Right atrium auricular region (tissue), 2 donors: ENCODE measurements around the gene RIPK4. TPM values are rescaled to one million over a fixed set of nuclear protein-coding genes. Genes with fewer than 3 reads are reported as not detected.

Experiments
- DNase-seq: peaks from one replicate; pipeline ENCODE4 v3.0.0-alpha.2; 2019; ENCODE audit warnings: low spot score
- H3K27ac ChIP-seq, 2 donors: fragments of 200-600 bp; sonication (generic); 1 replicate in 1 of 2; 2 replicates in 1 of 2; pipeline ENCODE4 v1.5.1; 2016 to 2019
- H3K27me3 ChIP-seq, 2 donors: fragments of 200-600 bp; sonication (generic); one replicate each; pipeline versions ENCODE4 v1.5.1 to v1.6.0; 2017 to 2019
- H3K36me3 ChIP-seq: fragments of 200-600 bp; sonication (generic); one replicate; pipeline ENCODE4 v1.5.1; 2016
- H3K4me1 ChIP-seq, 2 donors: fragments of 200-600 bp; sonication (generic); one replicate each; pipeline versions ENCODE4 v1.5.1 to v1.6.0; 2017 to 2019
- H3K4me3 ChIP-seq, 2 donors: fragments of 200-600 bp; sonication (generic); 1 replicate in 1 of 2; 2 replicates in 1 of 2; pipeline ENCODE4 v1.5.1; 2017 to 2019; ENCODE audit warnings: mild to moderate bottlenecking in 1 of 2, moderate library complexity in 1 of 2
- H3K9me3 ChIP-seq, 2 donors: fragments of 200-600 bp; sonication (generic); one replicate each; pipeline ENCODE4 v1.5.1; 2019
- CTCF ChIP-seq, 2 donors: fragments of 200-600 bp; sonication (generic); IDR thresholded peaks; one replicate each; pipeline ENCODE4 v1.5.1; 2019; ENCODE audit warnings: antibody characterized with exemption in 2 of 2
- total RNA-seq, 2 donors: library from RNA; depleted of rRNA; stranded (reverse); fragments of >200 nt; gene quantifications; one replicate each; pipeline ENCODE4 v1.1.0, GENCODE V29; 2016

The RIPK4 gene
- total RNA-seq, 2 donors from 2014 or later: 2.1 to 3.5 TPM

DNA sequence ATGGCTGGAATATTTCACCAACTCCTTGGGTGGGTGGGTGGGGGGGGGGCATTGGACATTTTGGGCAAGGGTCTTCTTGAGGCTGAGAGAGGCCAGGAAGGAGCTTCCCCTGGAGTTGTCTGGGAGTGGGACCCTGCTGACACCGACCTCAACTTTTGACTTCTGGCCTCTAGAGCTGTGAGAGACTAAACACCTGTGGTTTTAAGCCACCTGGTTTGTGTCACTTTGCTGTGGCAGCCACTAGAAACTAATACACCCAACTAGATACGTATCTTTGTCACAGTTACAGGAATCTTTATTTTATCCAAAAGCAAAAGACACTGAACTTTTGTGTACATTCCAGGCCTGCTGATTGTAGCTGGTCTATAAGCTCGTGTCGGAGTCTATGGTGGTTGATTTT is 9.9 kb upstream of the RIPK4 start:
- no peak for DNase-seq

DNA sequence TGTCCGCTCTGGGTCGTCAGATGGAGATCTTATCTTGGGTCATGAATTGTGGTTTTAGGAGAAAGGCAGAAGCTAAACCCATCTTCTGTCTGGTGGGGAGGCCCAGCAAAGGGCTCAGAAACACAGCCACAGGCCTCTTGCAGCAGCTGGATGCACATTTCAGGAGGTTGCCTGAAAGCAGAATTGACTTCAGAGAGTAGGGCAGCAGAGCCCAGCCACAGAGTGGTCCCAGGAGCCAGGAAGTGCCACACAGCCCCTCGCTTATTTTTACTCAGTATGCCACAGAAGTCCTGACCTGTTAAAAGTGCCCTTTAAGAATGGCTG is 8.3 kb upstream of the RIPK4 start:
- no peak for TF ChIP-seq CTCF (IDR thresholded peaks at IDR 0.05)
- peaks cover 0 to 17% of the 10 kb centered on the region in 2 donors for H3K4me1 ChIP-seq
- no peak for DNase-seq
- H3K27me3 ChIP-seq: peaks cover 0 to 8% of the 10 kb centered on the region in 2 donors
- H3K4me3 ChIP-seq: no peak overlapping the region
- no peaks in the 10 kb centered on the region for H3K36me3 ChIP-seq
- no peak overlapping the region for H3K27ac ChIP-seq
- no peaks in the 10 kb centered on the region for H3K9me3 ChIP-seq

More for the DNA sequence above, 9.9 kb upstream of the RIPK4 start:
- no peaks in the 10 kb centered on the region for H3K9me3 ChIP-seq
- H3K36me3 ChIP-seq: no peaks in the 10 kb centered on the region
- peaks cover 0 to 8% of the 10 kb centered on the region in 2 donors for H3K27me3 ChIP-seq
- H3K4me3 ChIP-seq: no peak overlapping the region
- H3K4me1 ChIP-seq: peaks cover 0 to 17% of the 10 kb centered on the region in 2 donors
- no peak overlapping the region for H3K27ac ChIP-seq
- no peak for TF ChIP-seq CTCF (IDR thresholded peaks at IDR 0.05)

DNA sequence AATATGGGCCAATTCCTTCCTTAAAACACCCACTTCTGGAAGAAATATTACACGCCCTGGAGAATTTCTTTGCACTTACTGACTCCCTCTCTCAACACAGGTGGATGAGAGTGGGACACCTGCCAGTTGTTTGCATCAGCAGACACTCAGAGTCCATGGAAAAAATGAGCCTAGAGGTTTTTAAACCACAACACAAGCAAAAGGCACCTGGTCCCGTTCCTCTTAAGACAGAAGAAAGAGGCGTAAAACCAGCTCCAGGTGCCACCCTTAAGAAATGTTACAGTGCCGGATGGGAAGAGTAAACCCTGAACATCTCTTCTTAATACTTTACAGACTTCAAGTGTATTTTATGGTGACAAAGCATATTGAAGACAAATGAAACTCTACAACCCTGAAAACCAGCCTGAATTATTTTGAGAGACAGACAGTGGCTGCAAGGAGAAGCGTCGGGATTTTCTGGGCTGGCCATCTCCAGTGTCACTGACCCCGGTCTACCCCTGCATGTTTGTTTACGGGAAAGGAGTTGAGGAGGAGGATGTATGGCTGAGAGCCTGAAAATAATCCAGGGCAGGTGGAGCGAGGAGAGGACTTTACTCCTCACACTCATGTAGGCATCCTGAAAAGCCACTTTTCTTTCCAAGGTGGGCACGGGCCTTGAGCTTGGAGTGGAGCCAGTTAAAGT is 7.8 kb upstream of the RIPK4 start:
- no peak overlapping the region for H3K27ac ChIP-seq
- H3K4me1 ChIP-seq: peaks cover 0 to 16% of the 10 kb centered on the region in 2 donors
- H3K27me3 ChIP-seq: peaks cover 0 to 8% of the 10 kb centered on the region in 2 donors
- no peaks in the 10 kb centered on the region for H3K9me3 ChIP-seq
- no peaks in the 10 kb centered on the region for H3K36me3 ChIP-seq
- no peak for TF ChIP-seq CTCF (IDR thresholded peaks at IDR 0.05)
- no peak for DNase-seq
- H3K4me3 ChIP-seq: no peak overlapping the region

DNA sequence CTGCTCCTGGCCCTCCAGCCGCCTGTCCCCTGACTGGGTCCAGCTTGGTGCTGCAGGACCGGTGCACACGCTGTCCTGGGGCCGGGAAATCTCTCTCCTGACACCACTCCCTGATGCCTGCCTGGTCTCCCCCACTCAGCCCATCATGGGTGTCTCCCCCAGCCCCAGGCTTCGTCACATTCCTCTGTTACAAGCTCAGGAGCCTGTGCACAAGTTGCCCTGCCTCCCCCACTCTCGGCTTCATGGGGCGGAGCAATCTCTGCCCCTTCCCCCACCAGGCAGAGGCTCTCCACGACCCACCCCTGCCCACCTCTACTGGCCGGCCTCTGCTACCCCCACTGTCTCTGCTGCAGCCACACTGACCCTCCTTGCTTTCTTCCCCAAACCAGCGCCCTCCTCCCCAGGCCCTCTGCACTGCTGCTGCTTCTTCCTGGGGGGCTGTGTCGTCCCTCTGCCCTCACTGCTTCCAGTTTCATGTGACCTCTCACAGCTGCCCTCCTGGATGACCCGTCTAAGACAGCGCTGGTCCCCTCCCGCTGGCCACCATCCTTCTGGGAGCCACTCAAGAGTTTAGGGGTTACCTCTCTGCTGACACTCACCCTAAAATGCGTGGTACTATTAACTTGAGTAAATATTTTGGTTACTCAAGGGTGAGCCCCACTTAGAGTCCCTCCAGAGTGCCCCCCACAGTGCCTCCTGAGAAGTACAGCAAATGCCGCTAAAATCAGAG is 5.7 kb upstream of the RIPK4 start:
- Histone ChIP-seq H3K9me3 (no peaks in the 10 kb centered on the region), H3K4me3 (no peak overlapping the region), H3K27ac (no peak overlapping the region), H3K36me3 (no peaks in the 10 kb centered on the region), H3K27me3 (peaks cover 5 to 15% of the 10 kb centered on the region in 2 donors), H3K4me1 (peaks cover 0 to 18% of the 10 kb centered on the region in 2 donors)
- no peak for DNase-seq
- no peak for TF ChIP-seq CTCF (IDR thresholded peaks at IDR 0.05)

- TF ChIP-seq CTCF (IDR thresholded peaks at IDR 0.05): no peak
- no peak overlapping the region for H3K27ac ChIP-seq
- H3K27me3 ChIP-seq: peaks cover 5 to 23% of the 10 kb centered on the region in 2 donors
- H3K4me3 ChIP-seq: no peak overlapping the region
- no peaks in the 10 kb centered on the region for H3K36me3 ChIP-seq
- no peaks in the 10 kb centered on the region for H3K9me3 ChIP-seq
- no peak for DNase-seq
- H3K4me1 ChIP-seq: peaks cover 0 to 27% of the 10 kb centered on the region in 2 donors
Measured at GRCh38 chr21:41771625-41771945, 4.7 kb upstream of the RIPK4 start.
